Thyroid gland (tissue), 4 donors: Measurements from ENCODE around the gene SCGN.

Experiments
- CTCF ChIP-seq, 6 experiments: fragments of 200-600 bp in 3 of 6; fragments of 450-650 bp in 3 of 6; sonication (generic) in 3 of 6; IDR thresholded peaks; one replicate each; pipeline ENCODE4 v1.5.1; 2016 to 2019; ENCODE audit warnings: antibody characterized with exemption in 6 of 6, mild to moderate bottlenecking in 2 of 6, inconsistent platforms in 1 of 6, moderate library complexity in 1 of 6
- POLR2A ChIP-seq, 2 donors: fragments of 450-650 bp; IDR thresholded peaks; one replicate each; pipeline ENCODE4 v1.6.1; 2017; ENCODE audit warnings: antibody characterized with exemption in 2 of 2, mild to moderate bottlenecking in 2 of 2, moderate library complexity in 1 of 2

DNA sequence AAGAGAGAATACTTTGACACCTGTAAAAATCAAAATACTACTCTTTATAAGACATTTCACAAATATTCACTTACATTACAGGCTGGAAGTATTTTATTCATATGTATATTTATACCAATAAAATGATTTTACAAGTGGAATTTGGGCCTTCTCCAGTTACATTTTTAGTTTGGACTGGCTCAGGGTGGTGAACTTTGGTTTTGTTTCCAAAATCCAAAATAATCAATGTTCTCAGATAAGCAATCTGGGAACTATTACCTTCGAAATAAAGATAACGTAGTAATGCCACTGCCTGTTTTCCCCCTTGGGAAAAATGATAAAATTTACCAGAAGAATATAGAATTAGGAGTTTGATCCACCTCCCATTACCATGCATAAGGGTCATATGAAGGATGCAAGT lies 31.6 kb upstream of the SCGN start:
- no peak for TF ChIP-seq POLR2A (IDR thresholded peaks at IDR 0.05)
- TF ChIP-seq CTCF (IDR thresholded peaks at IDR 0.05), result no peak
